ENCODE results near the gene STOX1. TPM values are rescaled to one million over a fixed set of nuclear protein-coding genes. Genes with fewer than 3 reads are reported as not detected.
A peak's percentile ranks its signal among the peaks of the same experiment; 100 is the strongest.

Gene STOX1
- total RNA-seq, 1 experiment from 2014 or later: 5.9 TPM

DNA sequence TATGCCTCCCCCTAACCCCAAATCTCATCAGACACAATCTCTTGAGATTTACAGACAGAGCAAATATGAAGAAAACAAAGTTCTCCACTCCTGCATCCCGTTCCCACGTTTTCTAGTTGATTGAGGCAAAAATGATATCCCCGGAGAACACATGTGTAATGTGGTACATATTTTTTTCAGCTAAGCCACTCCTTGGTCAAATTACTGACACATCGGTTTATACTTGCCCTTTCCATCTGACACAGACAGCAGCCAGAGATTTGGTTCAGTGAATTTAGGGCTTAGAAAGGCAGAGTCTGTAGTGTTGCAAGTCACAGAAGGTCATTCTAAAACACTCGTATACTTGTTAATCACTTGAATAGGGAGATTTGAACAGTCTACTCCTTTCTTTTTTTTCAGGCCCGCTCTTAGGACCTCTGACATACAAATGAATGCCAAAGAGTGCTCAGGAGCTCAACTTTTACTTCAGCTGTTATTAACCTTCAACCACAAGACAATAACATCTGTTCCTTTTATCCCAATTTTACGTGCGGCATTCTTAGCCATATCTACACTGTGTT lies 71.9 kb downstream of the STOX1 start (continued):
- TF ChIP-seq, protein P1, sequence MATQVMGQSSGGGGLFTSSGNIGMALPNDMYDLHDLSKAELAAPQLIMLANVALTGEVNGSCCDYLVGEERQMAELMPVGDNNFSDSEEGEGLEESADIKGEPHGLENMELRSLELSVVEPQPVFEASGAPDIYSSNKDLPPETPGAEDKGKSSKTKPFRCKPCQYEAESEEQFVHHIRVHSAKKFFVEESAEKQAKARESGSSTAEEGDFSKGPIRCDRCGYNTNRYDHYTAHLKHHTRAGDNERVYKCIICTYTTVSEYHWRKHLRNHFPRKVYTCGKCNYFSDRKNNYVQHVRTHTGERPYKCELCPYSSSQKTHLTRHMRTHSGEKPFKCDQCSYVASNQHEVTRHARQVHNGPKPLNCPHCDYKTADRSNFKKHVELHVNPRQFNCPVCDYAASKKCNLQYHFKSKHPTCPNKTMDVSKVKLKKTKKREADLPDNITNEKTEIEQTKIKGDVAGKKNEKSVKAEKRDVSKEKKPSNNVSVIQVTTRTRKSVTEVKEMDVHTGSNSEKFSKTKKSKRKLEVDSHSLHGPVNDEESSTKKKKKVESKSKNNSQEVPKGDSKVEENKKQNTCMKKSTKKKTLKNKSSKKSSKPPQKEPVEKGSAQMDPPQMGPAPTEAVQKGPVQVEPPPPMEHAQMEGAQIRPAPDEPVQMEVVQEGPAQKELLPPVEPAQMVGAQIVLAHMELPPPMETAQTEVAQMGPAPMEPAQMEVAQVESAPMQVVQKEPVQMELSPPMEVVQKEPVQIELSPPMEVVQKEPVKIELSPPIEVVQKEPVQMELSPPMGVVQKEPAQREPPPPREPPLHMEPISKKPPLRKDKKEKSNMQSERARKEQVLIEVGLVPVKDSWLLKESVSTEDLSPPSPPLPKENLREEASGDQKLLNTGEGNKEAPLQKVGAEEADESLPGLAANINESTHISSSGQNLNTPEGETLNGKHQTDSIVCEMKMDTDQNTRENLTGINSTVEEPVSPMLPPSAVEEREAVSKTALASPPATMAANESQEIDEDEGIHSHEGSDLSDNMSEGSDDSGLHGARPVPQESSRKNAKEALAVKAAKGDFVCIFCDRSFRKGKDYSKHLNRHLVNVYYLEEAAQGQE (IDR thresholded peaks at IDR 0.05; ENCODE audit: low read depth): no peak
- no peak for TF ChIP-seq JUND (IDR thresholded peaks at IDR 0.05)
- TF ChIP-seq SP1 (IDR thresholded peaks at IDR 0.05; ENCODE audit: low read depth): no peak
- no peak for TF ChIP-seq CEBPB (IDR thresholded peaks at IDR 0.05; ENCODE audit: low read depth)
- TF ChIP-seq ZFX (IDR thresholded peaks at IDR 0.05): no peak
- no peak for TF ChIP-seq EGR1 (IDR thresholded peaks at IDR 0.05; ENCODE audit: low read depth)
- no peak for TF ChIP-seq FOSL1 (IDR thresholded peaks at IDR 0.05; ENCODE audit: low read depth)

DNA sequence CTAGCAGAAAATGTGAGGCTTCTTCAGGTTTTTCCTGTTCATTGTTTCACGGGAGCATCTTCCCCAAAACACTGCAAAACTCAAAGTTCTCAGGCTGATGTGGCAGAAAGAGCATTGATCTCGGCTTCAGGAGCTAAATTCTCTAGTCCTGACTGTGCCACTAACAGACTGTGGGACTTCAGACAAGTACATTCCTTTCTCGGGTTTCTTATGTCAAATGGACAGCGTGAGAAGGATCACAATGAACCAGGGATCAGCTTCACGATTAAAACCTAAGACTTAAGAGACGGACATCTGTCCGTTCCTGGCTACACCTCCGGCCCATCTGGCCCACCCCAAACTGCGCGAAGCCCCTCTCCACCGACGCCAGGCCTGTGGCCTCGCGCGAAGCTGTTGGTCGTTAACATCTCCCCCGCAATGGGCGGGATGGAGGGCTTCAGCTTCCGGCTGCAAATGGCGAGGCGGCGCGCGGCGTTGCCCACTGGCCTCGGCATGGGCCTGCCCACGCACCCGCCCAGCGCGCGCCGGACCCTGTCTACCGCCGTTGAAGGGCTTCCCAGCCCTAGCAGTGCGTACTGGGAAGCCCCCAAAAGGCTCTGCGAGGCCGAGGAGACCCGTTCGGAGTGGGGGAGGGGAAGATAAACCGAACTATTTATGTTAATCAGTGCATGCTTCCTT lies 73.2 kb downstream of the STOX1 start:
- Histone ChIP-seq H3K9me3 (ENCODE audit: control insufficient read depth in 1 of 2, insufficient read depth in 1 of 2, low read depth in 1 of 2, low read length in 2 of 2) (no peaks in the 10 kb centered on the region), H4K20me1 (ENCODE audit: insufficient read depth) (no peaks in the 10 kb centered on the region), H3K27ac (ENCODE audit: low read depth, low read length) (peak overlapping the region; percentile 52), H2AFZ (ENCODE audit: low read depth, low read length, poor library complexity, severe bottlenecking) (peak overlapping the region; percentile 9), H3K4me2 (ENCODE audit: low read length) (peak overlapping the region; percentile 85), H3K79me2 (ENCODE audit: insufficient read depth, low read length) (peaks cover 33% of the 10 kb centered on the region), H3K9me2 (ENCODE audit: insufficient read depth) (no peaks in the 10 kb centered on the region), H3K4me1 (ENCODE audit: control insufficient read depth in 1 of 2, insufficient read depth in 2 of 2, low read length in 2 of 2) (peaks cover 3 to 18% of the 10 kb centered on the region in 2 experiments; a peak in 3 of 4 replicates), H3K4me3 (replicated peaks in 1 of 2; ENCODE audit: low read depth in 1 of 2, low read length in 2 of 2) (peak overlapping the region in 1 of 2 experiments; percentile 89; a peak in 2 of 4 replicates), H3K9ac (ENCODE audit: low read length) (peak overlapping the region; percentile 86), H3K36me3 (ENCODE audit: control insufficient read depth in 1 of 2, insufficient read depth in 2 of 2, low read length in 2 of 2) (no peaks in the 10 kb centered on the region), H3K27me3 (ENCODE audit: insufficient read depth, low read length) (no peaks in the 10 kb centered on the region)
- DNase-seq (ENCODE audit: low read depth, low spot score) (no peak), ATAC-seq (no peak)
- no peak for TF ChIP-seq FOSL1 (IDR thresholded peaks at IDR 0.05; ENCODE audit: low read depth)
- no peak for TF ChIP-seq ZNF274 (IDR thresholded peaks at IDR 0.05; ENCODE audit: low read depth, low read length)
- TF ChIP-seq, protein P2, sequence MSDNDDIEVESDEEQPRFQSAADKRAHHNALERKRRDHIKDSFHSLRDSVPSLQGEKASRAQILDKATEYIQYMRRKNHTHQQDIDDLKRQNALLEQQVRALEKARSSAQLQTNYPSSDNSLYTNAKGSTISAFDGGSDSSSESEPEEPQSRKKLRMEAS (IDR thresholded peaks at IDR 0.05): no peak
- no peak for TF ChIP-seq SIN3A (IDR thresholded peaks at IDR 0.05; ENCODE audit: low read depth)
- TF ChIP-seq ELF1 (IDR thresholded peaks at IDR 0.05; ENCODE audit: borderline replicate concordance, low read depth): no peak
- TF ChIP-seq CBX3 (IDR thresholded peaks at IDR 0.05; ENCODE audit: low read depth): no peak
- TF ChIP-seq POLR2A (IDR thresholded peaks at IDR 0.05; ENCODE audit: borderline replicate concordance, extremely low read depth, insufficient read depth, insufficient read length): no peak
- TF ChIP-seq POLR2AphosphoS5 (IDR thresholded peaks at IDR 0.05; ENCODE audit: low read depth, low read length): no peak
- TF ChIP-seq RAD21 (IDR thresholded peaks at IDR 0.05; ENCODE audit: low read depth): no peak
- TF ChIP-seq CEBPB (IDR thresholded peaks at IDR 0.05; ENCODE audit: low read depth): no peak
- no peak for TF ChIP-seq ZFX (IDR thresholded peaks at IDR 0.05)
- TF ChIP-seq EZH2 (IDR thresholded peaks at IDR 0.05): no peak
- TF ChIP-seq, protein P3, sequence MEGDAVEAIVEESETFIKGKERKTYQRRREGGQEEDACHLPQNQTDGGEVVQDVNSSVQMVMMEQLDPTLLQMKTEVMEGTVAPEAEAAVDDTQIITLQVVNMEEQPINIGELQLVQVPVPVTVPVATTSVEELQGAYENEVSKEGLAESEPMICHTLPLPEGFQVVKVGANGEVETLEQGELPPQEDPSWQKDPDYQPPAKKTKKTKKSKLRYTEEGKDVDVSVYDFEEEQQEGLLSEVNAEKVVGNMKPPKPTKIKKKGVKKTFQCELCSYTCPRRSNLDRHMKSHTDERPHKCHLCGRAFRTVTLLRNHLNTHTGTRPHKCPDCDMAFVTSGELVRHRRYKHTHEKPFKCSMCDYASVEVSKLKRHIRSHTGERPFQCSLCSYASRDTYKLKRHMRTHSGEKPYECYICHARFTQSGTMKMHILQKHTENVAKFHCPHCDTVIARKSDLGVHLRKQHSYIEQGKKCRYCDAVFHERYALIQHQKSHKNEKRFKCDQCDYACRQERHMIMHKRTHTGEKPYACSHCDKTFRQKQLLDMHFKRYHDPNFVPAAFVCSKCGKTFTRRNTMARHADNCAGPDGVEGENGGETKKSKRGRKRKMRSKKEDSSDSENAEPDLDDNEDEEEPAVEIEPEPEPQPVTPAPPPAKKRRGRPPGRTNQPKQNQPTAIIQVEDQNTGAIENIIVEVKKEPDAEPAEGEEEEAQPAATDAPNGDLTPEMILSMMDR (IDR thresholded peaks at IDR 0.05 in 2 of 3, conservative IDR thresholded peaks at IDR 0.05 in 1 of 3; ENCODE audit: borderline replicate concordance in 1 of 3, insufficient read depth in 1 of 3, low read depth in 2 of 3, low read length in 2 of 3): no peak
- no peak for TF ChIP-seq EGR1 (IDR thresholded peaks at IDR 0.05; ENCODE audit: low read depth)
- TF ChIP-seq SP1 (IDR thresholded peaks at IDR 0.05; ENCODE audit: low read depth): no peak
- ChIA-PET POLR2A (no interaction called here), CTCF (interaction anchor here (1.1 kb wide), 1 partner anchor 494 kb away, joined by 3 read pairs; the partner anchor contains the start of gene RUFY2), RAD21 (ENCODE audit: low non-redundant PET in 1 of 2, low total read pairs in 2 of 2, uncharacterized antibody in 2 of 2, unreplicated experiment in 2 of 2) (no interaction called here)
- intact Hi-C loops (cut with micrococcal nuclease): no loop called here
- BruUV-seq (replicated peaks): TSS peak; percentile 67

Data from HCT116 (cell line).